AG10803 (cell line): ENCODE measurements around the gene PRDM10.

Source experiments
- DNase-seq: peaks from one replicate; pipeline ENCODE4 v3.0.0; 2010; ENCODE audit warnings: low read depth
- H3K4me3 ChIP-seq: 2 replicates; pipeline ENCODE4 v1.5.1; 2011; ENCODE audit warnings: mild to moderate bottlenecking, low read length, control low read depth
- TF ChIP-seq, protein P1 (sequence below): conservative IDR thresholded peaks from 2 replicates; pipeline ENCODE4 v1.5.1; 2011; ENCODE audit warnings: mild to moderate bottlenecking, low read length, control low read depth, inconsistent platforms

The PRDM10 gene

DNA sequence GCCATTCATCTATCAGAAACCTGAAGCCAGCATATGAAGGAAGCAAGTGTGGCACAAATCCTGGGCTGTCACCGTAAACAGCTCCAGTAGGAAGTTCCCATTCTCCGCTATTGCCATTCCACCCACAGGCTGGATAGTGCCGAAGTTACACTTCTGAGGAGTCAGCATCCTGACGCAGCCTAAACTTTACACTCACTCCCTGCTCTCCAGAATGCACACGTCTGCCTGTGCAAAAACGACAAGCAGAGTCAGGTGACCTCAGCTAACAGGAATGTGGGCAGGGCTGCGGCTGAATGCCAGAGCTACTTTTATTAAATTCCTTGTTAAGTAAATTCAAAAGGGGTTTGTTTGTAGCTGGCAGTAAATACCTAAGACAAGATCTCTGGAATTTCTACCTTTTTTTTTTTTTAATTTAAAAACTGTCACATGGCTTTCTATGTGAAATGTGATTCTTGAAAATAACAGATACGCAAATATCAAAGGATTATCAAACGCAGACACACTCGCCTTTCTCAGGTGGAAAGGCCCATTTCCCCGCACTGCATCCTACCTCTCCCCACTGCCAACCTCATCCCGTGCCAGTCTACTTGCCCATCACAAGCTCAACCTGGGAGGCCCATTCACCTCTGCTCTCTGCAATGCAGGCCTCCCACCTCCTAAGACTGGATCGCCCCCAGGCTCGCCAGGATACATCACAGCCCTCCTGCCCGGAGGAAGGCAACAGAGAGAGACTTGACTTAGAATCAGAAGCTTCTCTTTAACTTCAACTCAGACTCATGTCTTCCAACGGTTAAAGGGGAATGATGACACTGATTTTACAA lies 140.7 kb downstream of the PRDM10 start:
- H3K4me3 ChIP-seq = no peak overlapping the region
- DNase-seq = peak; percentile 93
- TF ChIP-seq, protein P1, sequence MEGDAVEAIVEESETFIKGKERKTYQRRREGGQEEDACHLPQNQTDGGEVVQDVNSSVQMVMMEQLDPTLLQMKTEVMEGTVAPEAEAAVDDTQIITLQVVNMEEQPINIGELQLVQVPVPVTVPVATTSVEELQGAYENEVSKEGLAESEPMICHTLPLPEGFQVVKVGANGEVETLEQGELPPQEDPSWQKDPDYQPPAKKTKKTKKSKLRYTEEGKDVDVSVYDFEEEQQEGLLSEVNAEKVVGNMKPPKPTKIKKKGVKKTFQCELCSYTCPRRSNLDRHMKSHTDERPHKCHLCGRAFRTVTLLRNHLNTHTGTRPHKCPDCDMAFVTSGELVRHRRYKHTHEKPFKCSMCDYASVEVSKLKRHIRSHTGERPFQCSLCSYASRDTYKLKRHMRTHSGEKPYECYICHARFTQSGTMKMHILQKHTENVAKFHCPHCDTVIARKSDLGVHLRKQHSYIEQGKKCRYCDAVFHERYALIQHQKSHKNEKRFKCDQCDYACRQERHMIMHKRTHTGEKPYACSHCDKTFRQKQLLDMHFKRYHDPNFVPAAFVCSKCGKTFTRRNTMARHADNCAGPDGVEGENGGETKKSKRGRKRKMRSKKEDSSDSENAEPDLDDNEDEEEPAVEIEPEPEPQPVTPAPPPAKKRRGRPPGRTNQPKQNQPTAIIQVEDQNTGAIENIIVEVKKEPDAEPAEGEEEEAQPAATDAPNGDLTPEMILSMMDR = no peak

DNA sequence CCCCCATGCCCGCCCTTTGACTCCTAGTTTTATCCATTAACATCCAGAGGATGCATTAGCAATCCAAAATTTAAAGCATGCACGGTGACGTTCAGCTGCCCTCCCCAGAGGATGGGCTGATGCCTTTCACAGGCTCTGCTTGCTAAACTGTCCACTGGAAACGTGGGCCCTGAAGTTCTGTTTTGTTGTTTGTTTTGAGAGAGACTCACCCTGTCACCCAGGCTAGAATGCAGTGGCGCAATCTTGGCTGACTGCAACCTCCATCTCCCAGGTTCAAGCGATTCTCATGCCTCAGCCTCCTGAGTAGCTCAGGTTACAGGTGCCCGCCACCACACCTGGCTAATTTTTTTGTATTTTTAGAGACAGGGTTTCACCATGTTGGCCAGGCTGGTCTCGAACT lies 146.6 kb downstream of the PRDM10 start:
- TF ChIP-seq, protein P1 = no peak
- H3K4me3 ChIP-seq = no peak overlapping the region
- no peak for DNase-seq

DNA sequence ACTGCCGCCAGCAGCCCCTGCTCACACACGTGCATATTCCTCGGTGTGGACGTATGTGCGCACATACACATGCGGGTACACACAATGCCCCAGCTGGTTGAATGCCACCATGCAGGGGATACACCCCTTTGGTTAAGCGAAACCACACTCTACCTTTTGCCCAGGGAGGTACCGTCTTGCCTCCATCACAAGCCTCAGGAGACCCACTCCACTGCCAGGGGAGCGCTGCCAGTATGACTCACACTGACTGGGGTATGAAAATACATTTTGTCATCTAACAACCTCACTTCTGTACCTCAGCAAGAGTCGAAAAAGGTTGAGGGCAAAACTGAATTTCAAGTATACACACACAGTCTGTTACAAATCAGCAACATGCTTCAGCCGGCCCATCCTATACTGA lies 147.5 kb downstream of the PRDM10 start:
- no peak overlapping the region for H3K4me3 ChIP-seq
- TF ChIP-seq, protein P1 = no peak
- DNase-seq = no peak

DNA sequence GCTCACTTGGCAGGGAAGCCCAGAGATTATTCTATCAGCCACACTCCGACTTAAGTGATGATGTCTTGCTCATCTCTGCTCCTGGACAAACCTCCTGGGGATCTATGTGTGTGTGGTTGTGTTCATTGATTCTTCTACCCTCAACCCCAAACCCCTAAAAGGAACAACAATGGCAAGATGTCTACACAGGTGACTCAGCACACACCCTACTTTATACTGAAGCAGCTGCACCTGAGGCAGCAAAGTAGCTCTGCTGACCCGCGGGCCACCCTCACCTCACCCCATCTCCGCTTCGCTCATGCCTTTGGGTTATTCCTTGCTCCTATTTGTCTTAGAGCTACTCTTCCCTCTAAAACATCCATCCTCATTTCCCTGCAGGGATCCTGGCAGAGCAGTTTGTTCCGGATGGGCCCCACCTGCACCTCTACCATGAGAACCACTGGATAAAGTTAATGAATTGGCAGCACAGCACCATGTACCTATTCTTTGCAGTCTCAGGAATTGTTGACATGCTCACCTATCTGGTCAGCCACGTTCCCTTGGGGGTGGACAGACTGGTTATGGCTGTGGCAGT lies 148.3 kb downstream of the PRDM10 start:
- H3K4me3 ChIP-seq = no peak overlapping the region
- TF ChIP-seq, protein P1 = no peak
- DNase-seq = no peak

DNA sequence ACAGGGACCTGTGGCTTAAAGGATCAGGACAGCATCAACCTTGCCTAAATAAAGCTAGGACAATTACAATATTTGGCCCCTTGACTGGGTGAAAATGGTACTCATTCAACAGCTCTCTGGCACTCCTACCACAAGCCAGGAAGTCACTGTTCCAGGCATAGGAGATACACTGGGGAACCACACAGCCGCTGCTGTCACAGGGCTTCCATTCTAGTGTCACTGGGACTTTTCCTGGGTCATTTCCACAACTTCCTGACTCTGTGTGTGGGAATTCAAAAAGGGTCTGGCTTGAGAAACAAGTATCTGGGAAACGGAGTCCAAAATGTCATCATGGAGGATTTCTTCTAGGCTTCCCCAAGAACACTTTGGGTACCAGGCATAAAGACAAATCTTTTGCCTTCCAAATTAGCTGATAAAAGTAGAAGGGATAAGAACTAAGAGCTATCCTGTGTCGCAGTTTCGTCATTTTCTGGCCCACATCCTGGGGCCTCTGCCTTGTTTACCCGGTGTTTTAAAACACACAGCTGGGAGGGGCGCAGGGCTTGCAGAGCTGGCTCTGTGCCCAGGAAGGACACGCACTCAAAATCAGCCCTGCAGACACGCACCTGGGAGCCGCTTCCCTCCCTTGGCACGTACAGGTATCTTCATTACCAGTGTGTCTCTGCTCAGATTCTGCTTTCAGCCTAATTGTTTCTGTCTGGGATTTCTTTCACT lies 149.0 kb downstream of the PRDM10 start:
- TF ChIP-seq, protein P1 = no peak
- no peak for DNase-seq
- H3K4me3 ChIP-seq = no peak overlapping the region

DNA sequence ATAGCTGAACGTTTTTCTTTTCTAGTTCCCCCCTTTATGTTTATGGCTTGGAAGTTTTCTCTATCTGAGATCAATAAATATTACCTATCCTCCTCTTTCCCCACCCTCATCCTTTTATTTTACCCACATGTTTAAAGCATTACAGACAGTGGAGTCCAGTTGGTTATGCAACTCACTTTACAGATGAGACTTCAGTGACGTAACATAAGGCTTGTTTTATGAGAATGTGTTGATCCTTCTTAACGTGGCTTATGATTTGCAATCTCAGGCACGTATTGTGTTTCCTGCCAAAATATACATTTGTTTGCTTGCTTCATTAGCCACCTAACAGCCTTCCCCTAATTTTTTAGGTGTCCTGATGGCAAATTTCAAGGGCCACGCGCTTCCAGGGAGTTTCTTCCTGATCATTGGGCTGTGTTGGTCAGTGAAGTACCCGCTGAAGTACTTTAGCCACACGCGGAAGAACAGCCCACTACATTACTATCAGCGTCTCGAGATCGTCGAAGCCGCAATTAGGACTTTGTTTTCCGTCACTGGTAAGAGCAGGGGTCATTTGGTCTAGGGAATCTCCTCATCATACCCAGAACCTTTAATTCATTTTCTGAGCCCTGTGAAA lies 150.4 kb downstream of the PRDM10 start:
- no peak overlapping the region for H3K4me3 ChIP-seq
- DNase-seq = peak; percentile 36
- TF ChIP-seq, protein P1 = no peak
